SK-N-SH treated with all-trans-retinoic acid at 6 μM for 48 hours (cell line): ENCODE results near the gene ZMYND11.

Source experiments
- ATAC-seq: fragments of 200-7000 bp; cut with Tn5 transposase; 3 replicates; pipeline ENCODE4 v1.9.1; 2020; ENCODE audit warnings: mild to moderate bottlenecking, moderate library complexity
- ARNTL ChIP-seq: fragments of 450-650 bp; formaldehyde crosslinking; IDR thresholded peaks from 2 replicates; pipeline ENCODE4 v1.5.0; 2020; ENCODE audit warnings: low read depth, mild to moderate bottlenecking, moderate library complexity, borderline replicate concordance
- CREB5 ChIP-seq: fragments of 250-450 bp; sonication (Bioruptor Pico); IDR thresholded peaks from 2 replicates; pipeline ENCODE4 v1.5.1; 2020; ENCODE audit warnings: low read depth, mild to moderate bottlenecking, moderate library complexity
- CSRNP3 ChIP-seq: fragments of 250-450 bp; sonication (Bioruptor Pico); IDR thresholded peaks from 2 replicates; pipeline ENCODE4 v1.5.1; 2021; ENCODE audit warnings: mild to moderate bottlenecking, moderate library complexity
- GLIS3 ChIP-seq: fragments of 250-450 bp; sonication (Bioruptor Pico); IDR thresholded peaks from 2 replicates; pipeline ENCODE4 v1.5.0; 2020; ENCODE audit warnings: mild to moderate bottlenecking, moderate library complexity
- ISL1 ChIP-seq: fragments of 250-450 bp; sonication (Bioruptor Pico); IDR thresholded peaks from 2 replicates; pipeline ENCODE4 v2.1.2; 2022; ENCODE audit warnings: mild to moderate bottlenecking, moderate library complexity
- OSR1 ChIP-seq: fragments of 250-450 bp; sonication (Bioruptor Pico); IDR thresholded peaks from 2 replicates; pipeline ENCODE4 v1.8.0; 2022; ENCODE audit warnings: moderate library complexity, mild to moderate bottlenecking, inconsistent platforms
- PATZ1 ChIP-seq: fragments of 250-450 bp; sonication (Bioruptor Pico); IDR thresholded peaks from 2 replicates; pipeline ENCODE4 v1.8.0; 2020; ENCODE audit warnings: mild to moderate bottlenecking, moderate library complexity, borderline replicate concordance
- PPARA ChIP-seq: fragments of 250-450 bp; sonication (Bioruptor Pico); IDR thresholded peaks from 2 replicates; pipeline ENCODE4 v1.5.0; 2020; ENCODE audit warnings: mild to moderate bottlenecking, borderline replicate concordance
- RARB ChIP-seq: fragments of 250-450 bp; sonication (Bioruptor Pico); IDR thresholded peaks from 2 replicates; pipeline ENCODE4 v1.8.0; 2021; ENCODE audit warnings: mild to moderate bottlenecking, moderate library complexity
- SNAI2 ChIP-seq: fragments of 250-450 bp; sonication (Bioruptor Pico); IDR thresholded peaks from 2 replicates; pipeline ENCODE4 v1.5.0; 2020; ENCODE audit warnings: mild to moderate bottlenecking, moderate library complexity
- TCF4 ChIP-seq: fragments of 250-450 bp; sonication (Bioruptor Pico); IDR thresholded peaks from 2 replicates; pipeline ENCODE4 v1.8.0; 2021; ENCODE audit warnings: mild to moderate bottlenecking, moderate library complexity, borderline replicate concordance
- TOX ChIP-seq: fragments of 250-450 bp; sonication (Bioruptor Pico); IDR thresholded peaks from 2 replicates; pipeline ENCODE4 v1.8.0; 2021; ENCODE audit warnings: mild to moderate bottlenecking, moderate library complexity, borderline replicate concordance
- ZC3H10 ChIP-seq: fragments of 250-450 bp; sonication (Bioruptor Pico); IDR thresholded peaks from 2 replicates; pipeline ENCODE4 v1.5.1; 2021; ENCODE audit warnings: mild to moderate bottlenecking, moderate library complexity
- ZFP3 ChIP-seq: fragments of 250-450 bp; sonication (Bioruptor Pico); IDR thresholded peaks from 2 replicates; pipeline ENCODE4 v1.5.0; 2020; ENCODE audit warnings: mild to moderate bottlenecking, moderate library complexity
- ZFP30 ChIP-seq: fragments of 450-650 bp; formaldehyde crosslinking; IDR thresholded peaks from 2 replicates; pipeline ENCODE4 v1.5.0; 2022; ENCODE audit warnings: mild to moderate bottlenecking, moderate library complexity
- ZNF565 ChIP-seq: fragments of 450-650 bp; formaldehyde crosslinking; conservative IDR thresholded peaks from 2 replicates; pipeline ENCODE4 v1.5.0; 2020; ENCODE audit warnings: low read depth, mild to moderate bottlenecking, moderate library complexity
- ZNF70 ChIP-seq: fragments of 450-650 bp; formaldehyde crosslinking; IDR thresholded peaks from 2 replicates; pipeline ENCODE4 v1.5.0; 2020; ENCODE audit warnings: mild to moderate bottlenecking, moderate library complexity
- ZNF8 ChIP-seq: fragments of 450-650 bp; formaldehyde crosslinking; IDR thresholded peaks from 2 replicates; pipeline ENCODE4 v1.5.0; 2020; ENCODE audit warnings: mild to moderate bottlenecking, moderate library complexity
- TF ChIP-seq, protein P1 (sequence below): fragments of 250-450 bp; sonication (Bioruptor Pico); IDR thresholded peaks from 2 replicates; pipeline ENCODE4 v1.5.0; 2020; ENCODE audit warnings: mild to moderate bottlenecking, moderate library complexity
- TF ChIP-seq, protein P2 (sequence below): fragments of 250-450 bp; sonication (Bioruptor Pico); IDR thresholded peaks from 2 replicates; pipeline ENCODE4 v1.8.0; 2021; ENCODE audit warnings: low read depth, mild to moderate bottlenecking, moderate library complexity, borderline replicate concordance

Gene ZMYND11

GRCh38 chr10:87177-88080 lies 47.8 kb upstream of the ZMYND11 start:
- TF ChIP-seq RARB (CRISPR knock-in tag) (no peak), GLIS3 (CRISPR knock-in tag) (no peak), CSRNP3 (CRISPR knock-in tag) (no peak), CREB5 (CRISPR knock-in tag) (no peak), ZNF565 (CRISPR knock-in tag) (no peak), ZFP30 (CRISPR knock-in tag) (no peak), ISL1 (CRISPR knock-in tag) (no peak), OSR1 (CRISPR knock-in tag) (no peak), ZNF70 (CRISPR knock-in tag) (no peak), PPARA (CRISPR knock-in tag) (no peak), ARNTL (CRISPR knock-in tag) (no peak)
- TF ChIP-seq, protein P1, sequence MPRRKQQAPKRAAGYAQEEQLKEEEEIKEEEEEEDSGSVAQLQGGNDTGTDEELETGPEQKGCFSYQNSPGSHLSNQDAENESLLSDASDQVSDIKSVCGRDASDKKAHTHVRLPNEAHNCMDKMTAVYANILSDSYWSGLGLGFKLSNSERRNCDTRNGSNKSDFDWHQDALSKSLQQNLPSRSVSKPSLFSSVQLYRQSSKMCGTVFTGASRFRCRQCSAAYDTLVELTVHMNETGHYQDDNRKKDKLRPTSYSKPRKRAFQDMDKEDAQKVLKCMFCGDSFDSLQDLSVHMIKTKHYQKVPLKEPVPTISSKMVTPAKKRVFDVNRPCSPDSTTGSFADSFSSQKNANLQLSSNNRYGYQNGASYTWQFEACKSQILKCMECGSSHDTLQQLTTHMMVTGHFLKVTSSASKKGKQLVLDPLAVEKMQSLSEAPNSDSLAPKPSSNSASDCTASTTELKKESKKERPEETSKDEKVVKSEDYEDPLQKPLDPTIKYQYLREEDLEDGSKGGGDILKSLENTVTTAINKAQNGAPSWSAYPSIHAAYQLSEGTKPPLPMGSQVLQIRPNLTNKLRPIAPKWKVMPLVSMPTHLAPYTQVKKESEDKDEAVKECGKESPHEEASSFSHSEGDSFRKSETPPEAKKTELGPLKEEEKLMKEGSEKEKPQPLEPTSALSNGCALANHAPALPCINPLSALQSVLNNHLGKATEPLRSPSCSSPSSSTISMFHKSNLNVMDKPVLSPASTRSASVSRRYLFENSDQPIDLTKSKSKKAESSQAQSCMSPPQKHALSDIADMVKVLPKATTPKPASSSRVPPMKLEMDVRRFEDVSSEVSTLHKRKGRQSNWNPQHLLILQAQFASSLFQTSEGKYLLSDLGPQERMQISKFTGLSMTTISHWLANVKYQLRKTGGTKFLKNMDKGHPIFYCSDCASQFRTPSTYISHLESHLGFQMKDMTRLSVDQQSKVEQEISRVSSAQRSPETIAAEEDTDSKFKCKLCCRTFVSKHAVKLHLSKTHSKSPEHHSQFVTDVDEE (CRISPR knock-in tag), result no peak
- no peak for ATAC-seq

DNA sequence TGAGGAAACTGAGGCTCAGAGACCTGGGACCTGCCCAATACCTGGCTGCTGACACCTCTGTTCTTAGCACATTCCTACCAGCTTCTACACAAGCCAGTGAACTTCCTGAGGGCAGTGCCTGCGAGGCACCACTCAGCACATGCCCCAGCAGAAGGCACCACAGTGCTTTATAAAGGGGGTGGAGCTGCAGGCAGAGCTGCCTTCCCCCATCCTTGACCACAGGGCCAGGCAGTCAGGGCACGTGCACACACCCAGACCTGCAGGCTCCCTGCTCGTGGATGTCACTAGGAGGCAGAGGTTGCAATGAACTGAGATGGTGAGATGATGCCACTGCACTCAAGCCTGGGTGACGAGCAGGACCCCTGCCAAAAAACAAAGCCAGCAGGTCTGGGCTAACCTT lies 47.0 kb upstream of the ZMYND11 start:
- ATAC-seq, result no peak
- TF ChIP-seq TOX (CRISPR knock-in tag) (no peak), ISL1 (CRISPR knock-in tag) (no peak), OSR1 (CRISPR knock-in tag) (no peak), PATZ1 (CRISPR knock-in tag) (no peak), GLIS3 (CRISPR knock-in tag) (no peak), ZC3H10 (CRISPR knock-in tag) (no peak), ZNF70 (CRISPR knock-in tag) (no peak), ZFP30 (CRISPR knock-in tag) (no peak), RARB (CRISPR knock-in tag) (no peak), PPARA (CRISPR knock-in tag) (no peak), ZFP3 (CRISPR knock-in tag) (no peak), TCF4 (CRISPR knock-in tag) (no peak), ZNF8 (CRISPR knock-in tag) (no peak), ZNF565 (CRISPR knock-in tag) (no peak), SNAI2 (CRISPR knock-in tag) (no peak), ARNTL (CRISPR knock-in tag) (no peak)
- TF ChIP-seq, protein P1 (CRISPR knock-in tag), result no peak
- TF ChIP-seq, protein P2, sequence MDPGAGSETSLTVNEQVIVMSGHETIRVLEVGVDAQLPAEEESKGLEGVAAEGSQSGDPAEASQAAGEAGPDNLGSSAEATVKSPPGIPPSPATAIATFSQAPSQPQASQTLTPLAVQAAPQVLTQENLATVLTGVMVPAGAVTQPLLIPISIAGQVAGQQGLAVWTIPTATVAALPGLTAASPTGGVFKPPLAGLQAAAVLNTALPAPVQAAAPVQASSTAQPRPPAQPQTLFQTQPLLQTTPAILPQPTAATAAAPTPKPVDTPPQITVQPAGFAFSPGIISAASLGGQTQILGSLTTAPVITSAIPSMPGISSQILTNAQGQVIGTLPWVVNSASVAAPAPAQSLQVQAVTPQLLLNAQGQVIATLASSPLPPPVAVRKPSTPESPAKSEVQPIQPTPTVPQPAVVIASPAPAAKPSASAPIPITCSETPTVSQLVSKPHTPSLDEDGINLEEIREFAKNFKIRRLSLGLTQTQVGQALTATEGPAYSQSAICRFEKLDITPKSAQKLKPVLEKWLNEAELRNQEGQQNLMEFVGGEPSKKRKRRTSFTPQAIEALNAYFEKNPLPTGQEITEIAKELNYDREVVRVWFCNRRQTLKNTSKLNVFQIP (CRISPR knock-in tag), result no peak
